Activated naive CD8-positive, alpha-beta T cell (primary cell): Measurements from ENCODE around the gene STYX.
"Not testable (repeated sequence)": the region's sequence is repeated elsewhere in the genome, so short reads cannot be mapped to it uniquely, and the experiment has no call there.

ENCODE experiments used
- H3K27ac Mint-ChIP-seq: one replicate; pipeline ENCODE4 v1.8.0; 2021; ENCODE audit warnings: mixed read lengths
- H3K27me3 Mint-ChIP-seq: one replicate; pipeline ENCODE4 v1.8.0; 2021; ENCODE audit warnings: mixed read lengths
- H3K36me3 Mint-ChIP-seq: one replicate; pipeline ENCODE4 v1.8.0; 2021; ENCODE audit warnings: mixed read lengths
- H3K4me1 Mint-ChIP-seq: one replicate; pipeline ENCODE4 v1.8.0; 2021; ENCODE audit warnings: low read depth, mixed read lengths
- H3K4me3 Mint-ChIP-seq: one replicate; pipeline ENCODE4 v1.8.0; 2021; ENCODE audit warnings: mild to moderate bottlenecking, mixed read lengths
- H3K9me3 Mint-ChIP-seq: one replicate; pipeline ENCODE4 v1.8.0; 2021; ENCODE audit warnings: low read depth, mixed read lengths

STYX gene

DNA sequence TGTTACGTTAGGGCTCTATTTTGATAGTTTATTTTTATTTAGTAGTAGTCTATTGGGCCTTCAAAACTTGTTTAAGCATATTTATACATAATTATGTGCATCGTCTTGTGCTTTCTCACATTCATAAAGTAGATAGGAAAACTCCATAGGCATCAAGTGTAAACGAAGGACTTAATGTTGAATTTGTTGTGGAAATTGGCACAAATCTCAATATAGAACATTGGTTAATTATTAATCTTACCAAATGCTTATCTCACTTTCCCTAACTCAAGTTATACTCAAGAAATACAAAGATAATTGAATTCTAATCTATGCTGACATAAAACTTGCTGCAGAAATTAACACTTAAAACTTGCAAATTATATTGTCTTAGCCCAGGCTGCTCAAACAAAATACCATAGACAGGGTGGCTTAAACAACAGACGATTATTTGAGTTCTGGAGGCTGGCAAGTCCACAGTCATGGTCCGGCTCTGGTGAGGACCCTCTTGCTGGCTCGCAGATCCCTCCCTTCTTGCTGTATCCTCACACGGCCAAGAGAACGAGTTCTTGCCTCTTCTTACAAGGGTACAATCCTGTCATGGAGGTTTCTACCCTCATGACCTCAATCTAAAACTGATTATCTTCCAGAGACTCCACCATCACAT, 18.8 kb downstream of the STYX start:
- H3K36me3 Mint-ChIP-seq: peaks cover 8% of the 10 kb centered on the region
- H3K4me1 Mint-ChIP-seq: peaks cover 26% of the 10 kb centered on the region
- H3K27ac Mint-ChIP-seq: no peak overlapping the region
- no peaks in the 10 kb centered on the region for H3K9me3 Mint-ChIP-seq
- H3K27me3 Mint-ChIP-seq: no peaks in the 10 kb centered on the region
- H3K4me3 Mint-ChIP-seq: no peak overlapping the region

DNA sequence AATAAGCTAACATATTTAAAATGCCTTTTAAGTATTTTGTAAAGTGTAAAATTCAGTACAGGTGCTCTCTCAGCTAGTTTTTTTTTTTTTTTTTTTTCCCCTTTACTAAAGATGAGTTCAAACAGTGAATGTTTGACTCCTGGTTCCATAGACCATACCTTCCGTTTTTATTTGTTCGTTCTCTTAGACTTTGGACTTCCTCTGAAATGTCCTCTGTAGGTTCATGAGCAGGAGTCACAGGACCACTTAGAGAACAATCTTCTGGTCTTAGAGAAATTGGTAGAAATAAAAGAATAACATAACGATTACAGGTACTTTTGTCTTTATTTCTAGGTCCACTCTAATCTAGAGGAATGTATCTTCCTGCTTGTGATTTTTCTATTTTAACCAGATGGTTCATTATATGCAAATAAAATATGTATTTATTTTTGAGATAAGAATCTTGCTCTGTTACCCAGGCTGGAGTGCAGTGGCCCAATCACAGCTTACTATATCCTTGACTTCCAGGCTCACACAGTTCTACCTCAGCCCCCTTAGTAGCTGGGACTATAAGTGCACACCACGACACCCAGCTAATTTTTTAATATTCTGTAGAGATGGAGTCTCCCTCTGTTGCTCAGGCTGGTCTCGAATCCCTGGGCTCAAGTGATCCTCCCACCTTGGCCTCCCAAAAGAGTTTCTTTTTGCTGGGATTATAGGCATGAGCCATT, 25.8 kb downstream of the STYX start:
- no peaks in the 10 kb centered on the region for H3K4me1 Mint-ChIP-seq
- no peaks in the 10 kb centered on the region for H3K27me3 Mint-ChIP-seq
- peaks cover 6% of the 10 kb centered on the region for H3K36me3 Mint-ChIP-seq
- no peak overlapping the region for H3K4me3 Mint-ChIP-seq
- H3K9me3 Mint-ChIP-seq: no peaks in the 10 kb centered on the region
- H3K27ac Mint-ChIP-seq: peak overlapping the region; percentile 61

DNA sequence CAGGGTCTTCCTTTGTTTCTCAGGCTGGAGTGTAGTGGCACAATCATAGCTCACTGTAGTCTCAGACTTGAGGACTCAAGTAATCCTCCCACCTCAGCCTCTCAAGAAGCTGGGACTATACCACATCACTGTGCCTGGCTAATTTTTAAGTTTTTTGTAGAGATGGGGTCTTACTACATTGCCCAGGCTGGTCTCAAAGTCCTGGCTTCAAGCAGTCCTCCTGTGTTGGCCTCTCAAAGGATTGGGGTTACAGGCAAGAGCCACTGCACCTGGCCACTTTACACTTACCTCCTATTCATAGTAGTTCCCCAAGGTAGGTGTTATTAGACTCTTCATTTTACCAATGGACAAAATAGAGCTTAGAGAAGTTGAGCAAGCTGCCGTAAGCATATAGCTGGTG, 29.2 kb downstream of the STYX start:
- Mint-ChIP-seq H3K27ac (no peak overlapping the region), H3K9me3 (no peaks in the 10 kb centered on the region), H3K4me3 (no peak overlapping the region), H3K36me3 (peaks cover 16% of the 10 kb centered on the region), H3K4me1 (peaks cover 12% of the 10 kb centered on the region), H3K27me3 (no peaks in the 10 kb centered on the region)

DNA sequence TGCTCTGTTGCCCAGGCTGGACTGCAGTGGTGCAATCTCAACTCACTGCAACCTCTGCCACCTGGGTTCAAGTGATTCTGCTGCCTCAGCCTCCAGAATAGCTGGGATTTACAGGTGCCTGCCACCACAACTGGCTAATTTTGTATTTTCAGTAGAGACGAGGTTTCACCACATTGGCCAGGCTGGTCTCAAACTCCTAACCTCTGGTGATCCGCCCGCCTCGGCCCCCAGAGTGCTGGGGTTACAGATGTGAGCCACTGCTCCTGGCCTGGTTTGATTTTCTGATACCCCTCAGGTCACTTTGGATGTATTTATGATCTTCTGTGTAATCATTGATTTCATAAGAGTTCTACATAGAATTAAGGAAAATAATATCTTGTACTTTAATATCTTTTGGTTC, 33.0 kb downstream of the STYX start:
- Mint-ChIP-seq H3K4me1 (peaks cover 20% of the 10 kb centered on the region), H3K27ac (peak overlapping the region; percentile 76), H3K36me3 (peaks cover 21% of the 10 kb centered on the region)
- not testable (repeated sequence) for H3K27me3 Mint-ChIP-seq, H3K9me3 Mint-ChIP-seq, H3K4me3 Mint-ChIP-seq

DNA sequence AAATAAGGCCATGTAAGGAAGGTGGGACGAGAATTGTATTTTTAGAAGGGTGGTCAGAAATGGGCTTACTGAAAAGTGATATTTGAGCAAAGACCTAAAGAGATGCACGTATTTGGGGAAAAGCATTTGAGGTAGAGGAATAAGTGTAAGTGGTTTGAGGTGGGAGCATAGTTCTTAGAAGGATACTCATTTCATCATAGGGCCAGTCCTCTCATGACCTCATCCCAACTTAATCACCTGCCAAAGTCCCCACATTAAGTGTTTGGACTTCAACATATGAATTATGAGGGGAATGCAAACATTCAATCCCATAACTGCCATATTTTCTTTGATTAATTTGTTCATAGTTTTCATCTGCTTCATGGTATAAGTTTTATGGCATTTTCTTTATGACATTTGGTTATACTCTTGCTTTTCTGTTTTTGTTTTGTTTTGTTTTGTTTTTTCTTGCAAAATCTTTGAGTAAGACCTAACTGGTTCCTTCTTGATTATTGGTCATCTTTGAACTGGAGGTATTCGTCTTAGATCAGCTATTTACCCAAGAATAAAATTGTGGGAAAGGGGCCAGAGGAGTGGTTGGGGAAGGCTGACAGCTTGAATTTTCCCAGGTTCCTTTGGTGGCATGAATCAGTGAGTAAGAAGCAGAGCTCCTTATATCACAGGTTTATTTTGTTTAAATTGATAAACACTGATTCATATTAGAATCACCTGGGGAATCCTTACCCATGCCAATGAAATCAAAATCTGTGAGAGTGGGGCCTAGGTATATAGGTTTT, 37.3 kb downstream of the STYX start:
- Mint-ChIP-seq H3K36me3 (peaks cover 25% of the 10 kb centered on the region), H3K27ac (no peak overlapping the region), H3K27me3 (no peaks in the 10 kb centered on the region), H3K4me3 (no peak overlapping the region), H3K4me1 (peaks cover 27% of the 10 kb centered on the region), H3K9me3 (no peaks in the 10 kb centered on the region)

DNA sequence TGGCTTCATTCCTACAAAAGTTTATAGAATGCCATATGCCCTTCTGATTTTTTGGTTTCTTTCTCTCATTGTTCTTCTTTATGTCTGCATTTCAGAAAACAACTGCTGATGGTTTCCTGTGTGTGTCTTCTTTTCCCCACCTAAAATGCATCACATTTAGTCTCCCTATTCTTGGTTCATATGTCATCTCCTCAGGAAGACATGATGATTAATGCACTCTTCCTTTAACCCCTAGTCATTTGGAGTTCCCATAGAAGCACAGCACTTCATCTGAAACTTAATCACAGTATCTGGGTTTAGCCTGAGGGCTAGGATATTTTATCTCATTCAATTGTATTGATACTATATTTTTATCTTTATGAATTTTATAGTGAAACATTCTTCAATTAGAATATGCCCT, 39.9 kb downstream of the STYX start:
- Mint-ChIP-seq H3K9me3 (no peaks in the 10 kb centered on the region), H3K4me3 (no peak overlapping the region), H3K36me3 (peaks cover 19% of the 10 kb centered on the region), H3K27ac (peak overlapping the region; percentile 78), H3K4me1 (peaks cover 14% of the 10 kb centered on the region), H3K27me3 (no peaks in the 10 kb centered on the region)

DNA sequence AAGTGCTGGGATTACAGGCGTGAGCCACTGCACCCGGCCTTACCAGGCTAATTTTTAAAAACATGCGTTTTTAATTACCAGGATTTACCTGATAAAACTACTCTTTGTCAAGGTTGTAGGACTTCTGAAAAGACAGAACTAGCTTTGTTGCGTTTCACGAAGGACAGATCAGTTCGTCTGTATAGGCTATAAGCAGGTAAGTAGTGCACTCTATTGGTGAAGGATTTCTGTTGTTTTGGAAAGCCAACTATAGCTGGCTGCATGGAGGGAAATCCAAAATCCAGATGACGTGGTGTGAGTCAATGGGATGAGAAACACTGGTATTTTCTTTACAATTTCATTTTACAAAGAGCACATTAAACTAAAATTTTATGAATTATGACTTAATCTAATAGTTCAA, 46.9 kb downstream of the STYX start:
- no peaks in the 10 kb centered on the region for H3K27me3 Mint-ChIP-seq
- no peaks in the 10 kb centered on the region for H3K9me3 Mint-ChIP-seq
- H3K4me1 Mint-ChIP-seq: peaks cover 2% of the 10 kb centered on the region
- H3K4me3 Mint-ChIP-seq: no peak overlapping the region
- peak overlapping the region; percentile 5 for H3K27ac Mint-ChIP-seq
- peaks cover 2% of the 10 kb centered on the region for H3K36me3 Mint-ChIP-seq

DNA sequence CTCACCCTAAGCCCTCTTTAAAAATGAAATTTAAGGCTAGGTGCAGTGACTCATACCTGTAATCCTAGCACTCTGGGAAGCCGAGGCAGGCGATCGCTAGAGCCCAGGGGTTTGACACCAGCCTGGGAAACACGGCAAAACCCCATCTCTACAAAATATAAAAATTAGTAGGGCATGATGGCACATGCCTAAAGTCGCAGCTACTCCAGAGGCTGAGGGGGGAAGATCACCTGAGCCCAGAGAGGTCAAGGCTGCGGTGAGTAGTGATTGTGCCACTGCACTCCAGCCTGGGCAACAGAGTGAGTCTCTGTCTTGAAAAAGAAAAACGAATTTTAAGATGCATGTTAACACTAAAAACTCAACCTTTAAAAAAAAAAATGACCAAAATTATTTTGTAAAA, 48.7 kb downstream of the STYX start:
- H3K9me3 Mint-ChIP-seq: no peaks in the 10 kb centered on the region
- peaks cover 2% of the 10 kb centered on the region for H3K4me1 Mint-ChIP-seq
- H3K27ac Mint-ChIP-seq: no peak overlapping the region

DNA sequence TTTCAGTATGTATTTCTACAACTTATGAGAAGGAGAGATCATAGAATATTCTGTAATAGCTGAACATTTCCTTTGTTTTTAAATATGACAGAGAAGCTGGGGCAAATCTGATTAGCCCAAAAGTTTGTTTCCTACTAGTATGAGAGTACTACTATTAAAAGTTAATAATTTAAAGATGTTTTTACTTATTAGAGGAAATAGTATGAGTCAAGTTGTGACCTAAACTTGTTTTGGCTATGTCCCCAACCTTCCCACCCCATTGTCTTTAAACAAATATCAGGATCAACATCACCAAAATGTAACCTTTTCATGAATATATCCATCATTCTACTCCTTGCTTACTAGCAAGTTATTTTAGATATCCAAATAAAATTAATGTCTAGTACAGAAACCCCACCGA, 50.9 kb downstream of the STYX start:
- Mint-ChIP-seq H3K27ac (peak overlapping the region; percentile 50), H3K27me3 (no peaks in the 10 kb centered on the region), H3K36me3 (no peaks in the 10 kb centered on the region), H3K9me3 (no peaks in the 10 kb centered on the region), H3K4me1 (peaks cover 2% of the 10 kb centered on the region), H3K4me3 (no peak overlapping the region)

More for the DNA sequence above, 48.7 kb downstream of the STYX start:
- Mint-ChIP-seq H3K4me3 (no peak overlapping the region), H3K36me3 (no peaks in the 10 kb centered on the region), H3K27me3 (no peaks in the 10 kb centered on the region)

DNA sequence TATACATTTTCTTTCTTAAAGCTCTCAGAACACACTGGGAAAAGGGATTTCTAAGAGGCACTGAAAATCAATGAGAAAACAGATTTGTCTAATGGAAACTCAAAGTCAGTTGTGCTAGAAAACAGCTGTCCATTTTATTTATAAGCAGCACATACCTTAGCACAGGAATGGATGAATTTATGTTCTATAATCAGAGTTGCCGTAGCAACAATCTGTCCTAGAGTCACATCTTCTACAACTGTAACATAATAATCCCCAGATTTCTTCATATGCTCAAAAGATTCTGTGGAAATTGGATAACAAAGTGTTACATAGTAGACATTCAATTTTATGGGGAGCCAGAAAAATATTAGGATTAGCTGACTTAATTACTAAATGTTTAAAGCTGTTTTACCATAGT, 51.7 kb downstream of the STYX start:
- Mint-ChIP-seq H3K9me3 (no peaks in the 10 kb centered on the region), H3K4me1 (peaks cover 4% of the 10 kb centered on the region), H3K4me3 (no peak overlapping the region), H3K36me3 (peaks cover 2% of the 10 kb centered on the region), H3K27me3 (no peaks in the 10 kb centered on the region), H3K27ac (peak overlapping the region; percentile 46)

DNA sequence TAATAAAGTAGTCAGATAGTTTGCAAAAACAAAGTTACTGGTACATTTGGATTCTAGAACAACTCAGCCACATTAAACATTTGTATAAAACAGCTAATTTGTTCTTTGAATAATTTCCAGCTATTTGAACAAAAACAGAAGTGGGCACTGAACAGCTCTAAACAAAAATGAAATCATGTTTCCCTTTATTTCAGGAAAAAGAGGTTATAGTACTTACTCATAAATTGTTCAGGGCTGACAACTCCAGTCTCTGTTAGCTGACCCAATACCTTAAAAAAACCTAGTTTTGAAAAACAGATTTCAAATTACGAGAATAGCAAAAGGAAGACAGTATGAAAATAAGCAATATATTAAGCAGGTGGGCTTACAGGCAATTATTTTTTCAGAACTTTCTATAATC, 53.2 kb downstream of the STYX start:
- H3K36me3 Mint-ChIP-seq: peaks cover 2% of the 10 kb centered on the region
- H3K27ac Mint-ChIP-seq: no peak overlapping the region
- no peaks in the 10 kb centered on the region for H3K27me3 Mint-ChIP-seq
- H3K4me3 Mint-ChIP-seq: no peak overlapping the region
- H3K9me3 Mint-ChIP-seq: no peaks in the 10 kb centered on the region
- peaks cover 5% of the 10 kb centered on the region for H3K4me1 Mint-ChIP-seq

DNA sequence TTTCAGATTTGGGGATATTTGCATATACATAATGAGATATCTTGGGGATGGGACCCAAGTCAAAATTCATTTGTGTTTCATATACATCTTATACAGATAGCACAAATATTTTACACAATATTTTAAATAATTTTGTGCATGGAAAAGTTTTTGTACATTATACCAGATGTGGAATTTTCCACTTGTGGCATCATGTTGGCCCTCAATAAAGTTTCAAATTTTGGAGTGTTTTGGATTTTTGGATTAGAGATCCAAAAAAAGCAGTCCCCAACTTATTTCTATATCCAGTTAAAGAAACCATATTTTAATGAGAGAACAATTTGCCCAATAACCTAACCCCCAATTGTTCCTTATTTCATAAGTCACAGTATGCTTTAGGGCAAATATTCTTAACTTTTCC, 56.9 kb downstream of the STYX start:
- Mint-ChIP-seq H3K4me1 (peaks cover 31% of the 10 kb centered on the region), H3K27ac (no peak overlapping the region), H3K27me3 (no peaks in the 10 kb centered on the region), H3K9me3 (no peaks in the 10 kb centered on the region), H3K36me3 (peaks cover 2% of the 10 kb centered on the region), H3K4me3 (no peak overlapping the region)

DNA sequence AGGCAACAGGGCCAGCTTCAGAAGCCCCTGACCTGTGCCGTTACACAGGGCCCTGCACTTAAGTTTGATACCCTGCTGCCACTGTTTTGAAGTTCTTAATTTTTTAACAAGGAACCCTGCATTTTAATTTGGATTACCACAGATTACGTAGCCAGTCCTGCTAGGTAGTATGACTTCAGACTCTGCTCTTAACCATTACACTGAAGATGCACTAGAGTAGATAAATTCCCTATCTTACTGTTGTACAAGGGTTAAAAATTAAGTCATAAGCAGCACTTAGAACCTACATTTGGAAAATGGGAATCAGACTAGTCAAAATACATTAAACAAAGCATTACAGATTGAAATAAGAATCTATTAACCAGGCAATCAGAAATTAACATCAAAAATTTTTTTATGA, 59.2 kb downstream of the STYX start:
- Mint-ChIP-seq H3K36me3 (peaks cover 2% of the 10 kb centered on the region), H3K27me3 (no peaks in the 10 kb centered on the region), H3K9me3 (no peaks in the 10 kb centered on the region), H3K27ac (no peak overlapping the region), H3K4me1 (peaks cover 36% of the 10 kb centered on the region), H3K4me3 (peak overlapping the region; percentile 14)

DNA sequence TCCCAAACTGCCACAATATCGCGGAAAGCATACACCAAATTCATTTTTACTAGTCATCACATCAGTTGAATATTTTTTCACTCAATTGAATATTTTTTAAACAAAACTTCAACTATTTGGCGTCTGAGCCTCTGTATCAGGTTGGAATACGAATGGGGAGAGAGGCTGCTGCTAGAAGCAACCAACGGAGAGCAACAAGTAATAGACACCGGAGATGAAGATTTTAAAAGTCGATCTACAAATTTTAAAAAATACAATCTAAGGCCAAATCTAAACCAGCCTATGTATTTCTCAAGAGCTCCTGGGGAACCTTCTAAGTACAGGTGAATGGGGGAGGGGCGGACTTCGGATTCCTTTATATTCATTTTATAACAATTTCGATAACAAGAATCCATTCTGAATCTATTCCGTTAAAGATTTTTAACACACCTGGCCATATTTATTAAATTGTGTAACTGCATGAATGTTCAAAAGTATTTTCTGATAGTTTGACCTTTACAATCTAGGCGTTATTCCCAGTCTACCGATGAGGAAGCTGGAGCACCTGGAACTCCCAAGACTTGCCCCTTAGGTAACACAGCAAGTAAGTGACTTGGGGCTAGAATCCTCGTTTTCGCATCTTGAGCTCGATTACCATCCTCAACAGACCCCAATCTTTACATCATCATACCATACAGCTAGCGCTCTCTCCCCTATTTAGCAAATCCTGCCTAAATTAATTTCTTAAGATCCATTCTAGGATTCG, 60.2 kb downstream of the STYX start:
- peak overlapping the region; percentile 94 for H3K4me3 Mint-ChIP-seq
- H3K9me3 Mint-ChIP-seq: no peaks in the 10 kb centered on the region
- peaks cover 2% of the 10 kb centered on the region for H3K36me3 Mint-ChIP-seq
- H3K27me3 Mint-ChIP-seq: no peaks in the 10 kb centered on the region
- H3K27ac Mint-ChIP-seq: peak overlapping the region; percentile 69
- H3K4me1 Mint-ChIP-seq: peaks cover 36% of the 10 kb centered on the region

DNA sequence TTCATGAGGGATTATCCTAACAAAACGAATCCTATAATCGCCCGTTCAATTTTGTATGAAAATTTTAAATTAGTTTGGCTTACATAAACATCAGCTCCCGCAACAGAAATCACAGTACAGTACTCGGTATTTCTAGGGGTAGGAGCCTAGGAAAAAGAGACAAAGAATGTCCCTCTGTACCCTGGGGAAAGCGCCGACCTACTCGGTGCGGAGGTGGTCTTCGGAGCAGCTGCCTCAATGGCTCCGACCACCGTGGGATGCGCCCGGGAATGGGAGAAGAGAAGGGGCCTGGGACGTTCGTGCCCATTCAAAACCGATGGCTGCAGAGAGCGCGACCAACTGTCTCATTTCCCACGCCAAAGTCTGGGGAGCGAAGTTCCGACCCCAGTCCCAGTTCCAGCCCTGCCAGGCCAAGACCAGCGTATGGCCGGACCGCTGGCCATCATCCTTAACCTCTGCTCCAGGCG, 60.8 kb downstream of the STYX start:
- H3K27me3 Mint-ChIP-seq: no peaks in the 10 kb centered on the region
- H3K9me3 Mint-ChIP-seq: no peaks in the 10 kb centered on the region
- H3K27ac Mint-ChIP-seq: peak overlapping the region; percentile 69
- H3K36me3 Mint-ChIP-seq: peaks cover 2% of the 10 kb centered on the region
- H3K4me3 Mint-ChIP-seq: peak overlapping the region; percentile 94
- peaks cover 36% of the 10 kb centered on the region for H3K4me1 Mint-ChIP-seq
